OCI-LY7 (cell line): Measurements from ENCODE around the gene KCNMA1. TPM values are rescaled to one million over a fixed set of nuclear protein-coding genes. Genes with fewer than 3 reads are reported as not detected.

Source experiments
- BruUV-seq: library from RNA; stranded (reverse); fragments of 400-500 nt; replicated peaks from 2 replicates; lab custom pipeline; 2021; lab: Mats Ljungman, UMichigan
- CTCF ChIA-PET: fragments of 300-600 bp; sonication (Branson Sonifier 250); formaldehyde crosslinking; loops from one replicate; lab custom pipeline; 2022; ENCODE audit warnings: antibody characterized with exemption; ENCODE audit not compliant: unreplicated experiment; lab: Charles Lee
- POLR2A ChIA-PET: fragments of 300-600 bp; sonication (Branson Sonifier 250); formaldehyde crosslinking; loops from one replicate; lab custom pipeline; 2022; ENCODE audit warnings: antibody characterized with exemption; lab: Charles Lee
- DNase-seq: peaks from one replicate; pipeline ENCODE4 v3.0.0-alpha.2; 2015; ENCODE audit warnings: low spot score
- H2AFZ ChIP-seq: fragments of 200-600 bp; sonication (generic), shearing (Covaris generic); 2 replicates; pipeline ENCODE4 v1.6.1; 2014; ENCODE audit warnings: mild to moderate bottlenecking, antibody characterized with exemption, low read length, moderate library complexity
- H3K27ac ChIP-seq: fragments of 200-600 bp; sonication (generic); 2 replicates; pipeline ENCODE4 v1.5.1; 2014; ENCODE audit warnings: mixed run types, low read depth, mild to moderate bottlenecking, moderate library complexity, low read length, inconsistent platforms; ENCODE audit not compliant: poor library complexity, severe bottlenecking
- H3K36me3 ChIP-seq: fragments of 200-600 bp; sonication (generic); 2 replicates; pipeline ENCODE4 v1.6.1; 2014; ENCODE audit warnings: mild to moderate bottlenecking, antibody characterized with exemption, low read length, moderate library complexity, mixed read lengths; ENCODE audit not compliant: insufficient read depth
- H3K4me1 ChIP-seq: fragments of 200-600 bp; sonication (generic); 2 replicates; pipeline ENCODE4 v1.5.1; 2014; ENCODE audit warnings: mild to moderate bottlenecking, low read length; ENCODE audit not compliant: insufficient read depth, poor library complexity, severe bottlenecking
- H3K4me2 ChIP-seq: fragments of 200-600 bp; sonication (generic); 2 replicates; pipeline ENCODE4 v1.6.1; 2014; ENCODE audit warnings: mild to moderate bottlenecking, low read length
- H3K4me3 ChIP-seq: fragments of 200-600 bp; sonication (generic); 2 replicates; pipeline ENCODE4 v1.5.1; 2014; ENCODE audit warnings: mild to moderate bottlenecking, low read depth, low read length; ENCODE audit not compliant: poor library complexity, severe bottlenecking
- H3K79me2 ChIP-seq: fragments of 200-600 bp; sonication (generic); 2 replicates; pipeline ENCODE4 v1.6.1; 2016; ENCODE audit warnings: low read depth, mild to moderate bottlenecking, low read length, moderate library complexity, mixed read lengths; ENCODE audit not compliant: insufficient read depth
- H3K9me2 ChIP-seq: fragments of 200-600 bp; sonication (generic); 2 replicates; pipeline ENCODE4 v1.6.1; 2016; ENCODE audit warnings: mild to moderate bottlenecking, low read length, mixed read lengths; ENCODE audit not compliant: insufficient read depth
- H3K9me3 ChIP-seq: fragments of 200-600 bp; sonication (generic); 2 replicates; pipeline ENCODE4 v1.6.1; 2014; ENCODE audit warnings: mild to moderate bottlenecking, mixed run types, low read length, mixed read lengths
- H4K20me1 ChIP-seq: fragments of 200-600 bp; sonication (generic); 2 replicates; pipeline ENCODE4 v1.6.1; 2014; ENCODE audit warnings: mild to moderate bottlenecking, antibody characterized with exemption, low read length, moderate library complexity, mixed read lengths; ENCODE audit not compliant: insufficient read depth
- EZH2phosphoT487 ChIP-seq: fragments of 200-600 bp; sonication (generic); IDR thresholded peaks from 2 replicates; pipeline ENCODE4 v1.6.1; 2018; ENCODE audit warnings: low read depth, borderline replicate concordance, mild to moderate bottlenecking, mixed run types, antibody characterized with exemption, low read length, moderate library complexity, mixed read lengths
- intact Hi-C: fragments of 100-400 bp; cut with micrococcal nuclease; formaldehyde crosslinking; loops from one replicate; pipeline ENCODE4 v1.10.0; 2022; ENCODE audit not compliant: unreplicated experiment
- total RNA-seq, 2 experiments: library from RNA; depleted of rRNA in 1 of 2; stranded (reverse); fragments of >200 nt in 1 of 2; shearing (Covaris generic) in 1 of 2; gene quantifications; 2 replicates each; pipeline ENCODE4 v1.2.3, GENCODE V29; 2014 to 2022
- TF ChIP-seq, protein P1 (sequence below): fragments of 200-600 bp; sonication (generic); conservative IDR thresholded peaks from 2 replicates; pipeline ENCODE4 v1.5.1; 2014; ENCODE audit warnings: mild to moderate bottlenecking, antibody characterized with exemption, low read length, moderate library complexity, mixed read lengths

Gene KCNMA1
- total RNA-seq, 2 experiments from 2014 or later: not detected

DNA sequence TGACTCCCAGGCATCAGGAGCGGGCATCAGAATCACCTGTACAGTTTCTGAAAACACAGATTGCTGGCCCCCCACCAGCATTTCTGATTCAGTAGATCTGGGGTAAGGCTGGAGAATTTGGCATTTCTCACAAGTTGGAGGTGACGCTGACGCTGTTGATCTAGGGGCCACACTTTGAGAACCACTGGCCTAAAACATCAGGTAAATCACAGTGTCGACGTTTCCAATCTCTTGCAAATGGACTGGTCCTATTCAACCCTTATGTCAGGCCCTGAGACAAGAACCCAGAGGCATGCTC, 564.0 kb downstream of the KCNMA1 start:
- no peaks in the 10 kb centered on the region for H3K79me2 ChIP-seq
- ChIA-PET CTCF (no interaction called here), POLR2A (no interaction called here)
- intact Hi-C loops: no loop called here
- BruUV-seq: no TSS peak
- TF ChIP-seq, protein P1, sequence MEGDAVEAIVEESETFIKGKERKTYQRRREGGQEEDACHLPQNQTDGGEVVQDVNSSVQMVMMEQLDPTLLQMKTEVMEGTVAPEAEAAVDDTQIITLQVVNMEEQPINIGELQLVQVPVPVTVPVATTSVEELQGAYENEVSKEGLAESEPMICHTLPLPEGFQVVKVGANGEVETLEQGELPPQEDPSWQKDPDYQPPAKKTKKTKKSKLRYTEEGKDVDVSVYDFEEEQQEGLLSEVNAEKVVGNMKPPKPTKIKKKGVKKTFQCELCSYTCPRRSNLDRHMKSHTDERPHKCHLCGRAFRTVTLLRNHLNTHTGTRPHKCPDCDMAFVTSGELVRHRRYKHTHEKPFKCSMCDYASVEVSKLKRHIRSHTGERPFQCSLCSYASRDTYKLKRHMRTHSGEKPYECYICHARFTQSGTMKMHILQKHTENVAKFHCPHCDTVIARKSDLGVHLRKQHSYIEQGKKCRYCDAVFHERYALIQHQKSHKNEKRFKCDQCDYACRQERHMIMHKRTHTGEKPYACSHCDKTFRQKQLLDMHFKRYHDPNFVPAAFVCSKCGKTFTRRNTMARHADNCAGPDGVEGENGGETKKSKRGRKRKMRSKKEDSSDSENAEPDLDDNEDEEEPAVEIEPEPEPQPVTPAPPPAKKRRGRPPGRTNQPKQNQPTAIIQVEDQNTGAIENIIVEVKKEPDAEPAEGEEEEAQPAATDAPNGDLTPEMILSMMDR: no peak
- TF ChIP-seq EZH2phosphoT487: no peak
- no peaks in the 10 kb centered on the region for H3K9me3 ChIP-seq
- H4K20me1 ChIP-seq: no peaks in the 10 kb centered on the region
- H3K4me2 ChIP-seq: no peak overlapping the region
- H3K27ac ChIP-seq: no peak overlapping the region
- DNase-seq: no peak
- H3K9me2 ChIP-seq: no peaks in the 10 kb centered on the region
- H3K36me3 ChIP-seq: no peaks in the 10 kb centered on the region
- no peak overlapping the region for H3K4me3 ChIP-seq
- no peak overlapping the region for H2AFZ ChIP-seq
- no peaks in the 10 kb centered on the region for H3K4me1 ChIP-seq

DNA sequence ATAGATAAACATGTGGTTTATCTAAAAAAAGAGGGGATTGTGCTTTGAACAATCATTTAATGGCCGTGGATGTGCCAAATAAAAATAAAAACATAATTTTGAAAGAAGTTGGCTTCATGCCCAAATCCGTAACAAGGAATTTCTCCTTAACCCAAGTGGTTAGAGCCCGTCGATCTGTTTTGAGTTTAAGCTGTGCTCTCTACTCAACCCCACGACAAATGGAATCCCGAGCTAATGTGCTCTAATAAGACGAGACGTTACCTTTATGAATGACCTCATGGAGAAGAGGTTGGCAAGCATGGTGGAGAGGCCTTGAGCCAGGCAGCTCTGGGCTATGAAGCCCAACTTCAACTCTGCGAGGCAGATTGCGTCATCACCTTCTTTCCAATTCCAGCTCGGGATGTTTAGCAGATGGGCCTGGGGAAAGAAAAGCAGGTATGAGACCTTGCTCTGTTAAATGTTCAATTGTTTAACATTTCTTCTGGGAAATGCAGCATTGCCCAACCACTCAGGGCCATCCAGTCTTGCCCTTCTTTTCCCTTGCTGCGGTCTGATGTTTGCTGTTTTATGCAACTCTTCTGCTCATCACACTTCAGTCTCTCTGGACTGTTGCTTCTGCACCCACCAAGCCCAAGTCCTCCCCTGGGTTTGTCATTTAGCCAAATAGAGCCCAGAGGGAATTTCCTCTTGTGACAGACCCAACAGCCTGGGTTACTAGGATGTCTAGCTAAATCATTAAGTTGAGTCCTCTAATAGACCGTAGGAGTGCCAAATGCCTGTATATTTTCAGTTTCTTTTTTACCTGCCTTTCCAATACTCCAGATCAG, 564.6 kb downstream of the KCNMA1 start:
- intact Hi-C loops: no loop called here
- no peaks in the 10 kb centered on the region for H3K36me3 ChIP-seq
- H3K4me1 ChIP-seq: no peaks in the 10 kb centered on the region
- DNase-seq: no peak
- H2AFZ ChIP-seq: no peak overlapping the region
- H3K4me2 ChIP-seq: no peak overlapping the region
- TF ChIP-seq EZH2phosphoT487: no peak
- TF ChIP-seq, protein P1: no peak
- no peaks in the 10 kb centered on the region for H3K79me2 ChIP-seq
- no TSS peak for BruUV-seq
- no peaks in the 10 kb centered on the region for H3K9me2 ChIP-seq
- no peaks in the 10 kb centered on the region for H4K20me1 ChIP-seq
- no peaks in the 10 kb centered on the region for H3K9me3 ChIP-seq
- ChIA-PET POLR2A (no interaction called here), CTCF (no interaction called here)
- no peak overlapping the region for H3K4me3 ChIP-seq
- H3K27ac ChIP-seq: no peak overlapping the region

DNA sequence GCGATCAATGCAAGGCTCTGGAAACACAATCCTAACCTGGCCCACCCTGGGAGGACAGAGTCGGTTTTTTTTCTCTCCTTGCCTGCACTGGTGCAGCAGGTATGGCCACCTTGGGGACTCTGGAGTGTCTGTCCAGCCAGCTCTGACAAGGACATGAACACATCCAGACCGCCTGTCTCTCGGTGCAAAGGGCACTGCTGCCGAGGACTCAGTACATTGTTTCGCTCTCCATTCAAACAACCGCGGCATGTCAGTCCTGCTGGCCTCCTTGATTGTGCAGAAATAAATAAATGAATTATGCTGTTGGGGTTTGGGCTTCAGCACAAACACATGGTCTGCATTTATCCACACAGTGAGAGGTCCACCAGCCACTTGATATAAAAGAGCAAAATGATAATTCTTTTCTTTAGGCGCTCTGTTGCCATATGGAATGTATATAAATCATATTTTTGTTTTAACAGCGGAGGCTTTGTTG, 565.2 kb downstream of the KCNMA1 start:
- Histone ChIP-seq H3K79me2 (no peaks in the 10 kb centered on the region), H3K4me3 (no peak overlapping the region), H3K4me1 (no peaks in the 10 kb centered on the region), H3K27ac (no peak overlapping the region), H3K36me3 (no peaks in the 10 kb centered on the region), H3K4me2 (no peak overlapping the region), H4K20me1 (no peaks in the 10 kb centered on the region), H3K9me2 (no peaks in the 10 kb centered on the region), H3K9me3 (no peaks in the 10 kb centered on the region), H2AFZ (no peak overlapping the region)
- TF ChIP-seq, protein P1: no peak
- TF ChIP-seq EZH2phosphoT487: no peak
- intact Hi-C loops: no loop called here
- DNase-seq: no peak
- no TSS peak for BruUV-seq
- POLR2A ChIA-PET: no interaction called here
- CTCF ChIA-PET: no interaction called here
